ENCODE measurements around the gene TREML2.
"Not testable (repeated sequence)": the region's sequence is repeated elsewhere in the genome, so short reads cannot be mapped to it uniquely, and the experiment has no call there.

The TREML2 gene

DNA sequence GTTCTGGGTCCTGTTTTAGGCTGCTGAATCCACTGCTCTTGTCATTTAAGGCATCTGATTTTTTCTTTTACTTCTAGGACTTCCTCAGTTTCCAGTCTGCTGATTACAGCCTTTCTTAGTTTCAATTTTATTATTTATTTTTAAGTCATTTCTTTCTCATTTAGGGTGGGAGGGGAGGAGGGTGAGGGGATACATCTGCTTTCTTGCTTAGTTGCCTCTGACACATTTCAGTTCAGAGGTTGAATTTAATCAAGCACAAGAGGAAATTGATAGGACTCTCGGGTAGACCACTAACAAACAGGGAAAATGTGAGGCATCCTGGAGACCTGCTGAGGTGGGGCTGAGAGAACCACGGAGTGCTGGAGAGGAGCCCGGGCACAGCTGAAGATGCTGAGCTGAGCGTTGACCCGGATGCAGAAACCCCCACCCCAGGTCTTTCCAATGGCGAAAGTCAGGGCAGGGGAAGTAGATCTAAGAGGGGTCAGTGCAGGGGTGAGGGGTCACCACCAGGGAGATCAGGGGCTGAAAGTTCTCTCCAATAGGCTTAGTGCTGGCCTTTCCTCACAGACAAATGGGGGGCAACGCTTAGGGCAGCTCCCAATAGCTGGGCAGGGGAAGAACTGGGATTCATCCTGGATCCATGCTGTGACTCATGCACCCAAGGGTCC lies 7.6 kb upstream of the TREML2 start:
- no peak for DNase-seq (ENCODE audit: low read depth)

DNA sequence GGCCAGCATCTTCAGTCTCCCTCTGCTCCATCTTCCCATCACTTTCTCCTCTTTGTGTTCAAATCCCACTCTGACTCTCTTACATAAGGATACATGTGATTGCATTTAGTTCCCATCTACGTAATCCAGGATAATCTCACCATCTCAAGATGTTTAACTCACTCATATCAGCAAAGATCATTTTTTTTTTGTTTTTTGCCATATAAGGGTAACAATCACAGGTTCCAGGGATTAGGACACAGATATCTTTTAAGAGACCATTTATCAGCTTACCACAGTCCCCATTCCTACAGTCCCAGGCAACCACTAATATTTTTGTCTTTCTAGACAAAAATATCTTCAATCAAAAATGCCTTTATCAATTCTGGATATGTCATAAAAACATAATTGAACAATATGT lies 3.2 kb upstream of the TREML2 start:
- no peak for DNase-seq (ENCODE audit: low read depth)

DNA sequence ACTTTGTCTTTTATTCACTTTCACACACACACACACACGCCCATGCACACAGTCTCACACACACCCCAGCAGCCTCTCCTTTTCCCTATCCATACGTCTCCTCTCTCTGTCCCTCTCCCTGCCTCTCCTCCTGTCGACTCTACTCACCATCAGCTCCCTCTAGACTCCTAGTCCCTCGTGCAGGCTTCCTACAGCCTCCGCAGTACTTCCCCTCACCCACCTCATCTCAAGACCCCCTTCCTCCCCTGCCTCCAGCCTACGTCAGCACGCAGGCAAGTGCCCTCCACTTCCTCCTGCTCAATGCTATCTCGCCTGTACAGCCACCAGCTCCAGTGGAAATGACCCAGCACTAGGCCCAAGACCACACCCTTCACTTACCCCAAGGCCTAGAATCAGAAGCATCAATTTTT lies 820 bp upstream of the TREML2 start:
- no peak for DNase-seq (ENCODE audit: low read depth)

DNA sequence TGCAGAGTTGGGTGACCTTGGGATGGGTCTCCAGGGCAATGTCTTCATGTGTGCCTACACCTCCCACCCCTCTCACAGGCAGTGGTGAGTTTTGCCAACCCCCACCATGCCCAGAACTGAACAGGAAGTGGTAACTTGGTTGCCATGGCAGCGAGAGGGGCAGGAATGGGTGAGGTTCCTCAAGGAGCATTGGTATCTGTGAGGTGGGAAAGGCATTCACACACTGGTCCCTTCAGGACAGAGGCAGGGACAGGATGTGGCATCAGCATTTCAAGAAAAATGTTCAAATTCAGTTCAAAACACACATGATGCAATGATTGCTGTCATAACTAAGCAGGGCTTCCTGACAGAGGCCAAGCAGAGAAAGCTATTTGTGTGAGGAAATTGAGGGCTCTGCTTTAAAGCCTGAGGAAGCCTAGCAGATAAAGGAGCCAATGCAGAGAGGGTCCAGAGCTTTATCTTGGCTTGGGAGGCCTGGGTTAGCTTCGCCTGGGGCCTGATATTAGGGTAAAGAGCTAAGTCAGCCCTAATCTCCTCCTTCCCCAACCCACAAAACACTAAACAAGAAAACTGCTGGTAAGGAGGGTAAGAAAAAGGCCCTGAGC lies 551 bp downstream of the TREML2 start:
- DNase-seq (ENCODE audit: low read depth) = no peak

DNA sequence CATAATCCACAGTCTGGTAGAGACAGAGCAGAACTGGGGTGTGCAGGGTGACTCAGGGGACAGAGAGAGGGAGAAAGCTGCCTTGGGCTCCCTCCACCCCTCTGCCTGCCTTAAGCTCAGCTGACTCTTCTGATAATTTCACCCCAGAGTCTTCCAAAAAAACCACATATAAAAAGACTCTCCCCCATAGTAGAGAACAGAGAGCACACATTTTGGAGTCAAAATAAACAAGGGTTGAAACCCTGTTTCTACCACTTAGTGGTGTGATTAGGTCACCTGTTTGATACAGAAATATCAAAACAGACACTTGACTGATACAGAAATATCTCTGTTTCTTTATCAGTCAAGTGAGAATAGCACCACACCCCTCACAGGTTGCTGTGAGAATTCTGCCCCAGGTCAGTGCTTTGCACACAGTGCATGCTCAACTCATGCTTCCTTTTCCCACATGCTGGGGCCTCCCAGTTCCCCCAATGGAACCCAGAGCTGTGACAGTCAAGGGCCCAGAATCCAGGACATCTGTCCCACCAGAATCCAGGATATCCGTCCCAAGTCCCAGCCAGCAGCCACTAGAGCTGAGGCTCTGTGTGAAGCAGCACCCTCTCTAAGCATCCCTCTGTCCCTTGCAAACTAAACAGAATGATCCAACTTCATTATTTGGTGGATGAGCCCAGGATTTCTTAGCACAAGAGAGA lies 1.2 kb downstream of the TREML2 start:
- no peak for DNase-seq (ENCODE audit: low read depth)

DNA sequence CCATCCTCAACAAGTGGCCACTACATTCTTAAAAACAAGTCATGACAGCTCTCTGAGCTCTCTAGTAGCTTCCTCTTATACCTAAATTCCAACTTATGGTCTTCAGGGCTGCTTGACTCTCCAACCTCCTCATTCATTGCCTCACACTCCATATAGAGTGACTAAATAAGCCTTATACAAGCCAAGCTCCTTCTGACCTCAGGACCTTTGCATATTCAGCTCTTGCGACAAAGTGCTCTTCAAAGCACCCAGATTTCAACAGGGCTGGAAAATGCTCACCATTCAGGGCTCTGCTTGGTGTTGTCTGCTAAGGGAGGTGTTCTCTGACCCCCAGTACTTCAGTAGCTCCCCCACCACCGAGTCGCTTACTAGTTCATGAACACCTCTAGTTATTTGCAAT lies 3.7 kb downstream of the TREML2 start:
- no peak for DNase-seq (ENCODE audit: low read depth)

DNA sequence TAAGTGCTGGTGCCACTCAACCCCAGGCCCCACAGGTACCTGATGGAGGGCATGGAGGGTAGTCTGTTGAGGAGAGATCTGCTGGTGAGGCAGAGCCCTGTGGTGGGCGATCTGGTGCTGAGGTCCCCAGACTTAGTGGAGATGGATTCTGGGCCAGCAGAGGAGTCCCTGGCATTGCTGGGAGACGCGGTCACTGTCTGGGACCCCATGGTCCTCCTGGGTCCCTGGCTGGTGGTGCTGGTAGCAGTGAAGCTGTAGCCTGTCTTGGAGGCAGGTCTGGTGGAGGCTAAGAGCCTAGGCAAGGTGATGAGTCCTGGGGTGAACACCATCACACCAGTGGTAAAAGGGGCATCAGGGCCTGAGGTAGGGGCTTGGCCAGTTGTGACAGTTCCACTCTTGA lies 6.6 kb downstream of the TREML2 start:
- no peak for DNase-seq (ENCODE audit: low read depth)

DNA sequence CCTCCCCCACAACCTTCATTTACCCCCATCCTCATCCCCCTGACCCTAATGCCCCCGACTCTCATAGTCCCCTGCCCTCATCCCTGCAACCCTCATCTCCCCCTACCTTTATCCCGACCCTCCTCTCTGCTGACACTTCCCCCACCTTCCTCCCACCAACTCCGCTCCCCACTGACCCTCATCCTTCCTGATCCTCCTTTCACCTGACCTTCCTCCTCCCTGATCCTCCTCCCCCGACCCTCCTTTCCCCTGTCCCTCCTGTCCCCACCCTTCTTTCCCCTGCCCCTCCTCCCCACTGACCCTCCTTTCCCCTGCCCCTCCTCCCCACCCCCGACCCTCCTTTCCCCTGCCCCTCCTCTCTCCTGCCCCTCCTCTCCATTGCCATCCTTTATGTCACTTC lies 7.1 kb downstream of the TREML2 start:
- no peak for DNase-seq (ENCODE audit: low read depth)

DNA sequence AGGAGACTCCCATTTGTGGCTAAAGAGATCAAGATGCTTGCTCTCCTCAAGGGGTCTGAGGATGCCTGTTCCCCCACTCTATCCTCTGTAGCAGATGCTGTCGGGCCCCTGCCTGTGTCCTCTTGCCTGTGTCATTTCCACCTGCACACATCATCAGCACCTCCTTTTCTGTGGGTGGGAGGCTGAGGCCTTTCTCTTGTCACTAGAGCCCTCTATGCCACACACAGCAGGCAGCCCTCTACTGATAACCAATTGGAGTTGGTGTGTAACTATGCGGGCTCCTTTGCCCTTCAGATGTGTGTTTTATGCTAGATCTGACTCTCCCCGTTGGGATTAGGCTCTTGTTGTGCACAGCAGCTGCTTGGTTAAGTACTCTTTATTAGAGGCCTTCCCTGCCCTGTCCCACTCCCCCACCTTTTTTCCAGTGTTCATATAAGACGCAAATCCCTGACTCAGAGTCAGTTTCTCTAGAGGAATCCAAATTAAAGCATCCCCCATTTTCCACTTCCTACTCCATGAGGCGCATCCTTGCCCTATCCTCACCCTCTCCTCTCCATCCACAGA lies 7.7 kb downstream of the TREML2 start:
- no peak for DNase-seq (ENCODE audit: low read depth)

DNA sequence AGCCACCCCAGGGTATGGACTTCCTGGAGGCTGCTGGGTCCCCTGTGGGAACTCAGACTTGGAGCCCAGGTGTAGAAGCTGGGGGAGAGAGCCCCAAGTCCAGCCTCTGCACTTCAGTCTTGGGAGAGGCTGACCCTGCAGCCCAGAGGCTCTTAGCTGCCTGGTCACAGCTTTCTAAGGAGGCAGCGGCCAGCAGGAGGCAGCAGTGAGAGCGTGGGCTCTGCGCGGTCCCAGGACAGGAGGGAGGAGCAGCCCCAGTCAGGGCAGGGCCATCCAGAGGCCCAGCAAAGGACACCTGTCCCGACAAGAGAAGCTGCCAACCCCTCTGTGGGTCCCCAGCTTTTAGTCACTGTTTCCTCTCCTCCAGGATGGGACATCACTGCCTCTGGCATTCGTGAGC lies 9.4 kb downstream of the TREML2 start:
- DNase-seq (ENCODE audit: low read depth) = no peak

DNA sequence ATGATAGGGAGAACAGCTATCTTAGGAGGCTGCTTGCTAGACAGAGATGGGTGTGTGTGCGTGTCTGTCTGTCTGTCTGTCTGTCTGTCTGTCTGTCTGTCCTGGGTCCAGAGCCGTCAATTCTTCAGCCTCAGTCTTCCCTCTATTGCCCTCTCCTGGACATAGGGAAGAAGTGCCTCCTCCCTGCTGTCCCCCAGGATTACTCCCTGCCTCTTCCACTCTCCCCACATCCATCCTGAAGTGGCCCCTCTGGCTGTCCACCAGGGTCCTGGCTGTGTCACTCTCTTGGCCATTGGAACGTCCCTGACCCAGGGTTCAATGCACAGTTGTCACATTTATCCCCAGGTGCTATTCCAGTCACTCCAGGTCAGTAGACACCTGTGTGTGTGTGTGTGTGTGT lies 10.2 kb downstream of the TREML2 start:
- no peak for DNase-seq (ENCODE audit: low read depth)

DNA sequence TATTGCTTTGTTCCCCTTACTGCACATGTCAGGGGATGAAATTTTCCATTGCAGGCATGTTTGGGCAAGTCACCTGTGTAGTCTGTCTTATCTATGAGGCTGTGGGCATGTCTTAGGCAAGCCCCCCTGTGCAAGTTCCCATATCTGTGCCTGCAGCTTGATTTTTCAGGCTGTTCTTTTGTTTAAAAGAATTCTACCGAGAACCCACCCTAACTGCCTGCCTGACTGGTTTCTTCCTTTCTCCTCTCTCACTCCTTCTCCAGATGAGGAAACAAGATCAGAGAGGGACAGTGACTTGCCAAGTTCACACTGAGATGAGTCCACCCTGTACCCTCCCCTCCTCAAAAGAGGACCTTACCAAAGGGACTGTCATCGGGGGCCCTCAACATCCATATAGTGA lies 11.0 kb downstream of the TREML2 start:
- no peak for DNase-seq (ENCODE audit: low read depth)

DNA sequence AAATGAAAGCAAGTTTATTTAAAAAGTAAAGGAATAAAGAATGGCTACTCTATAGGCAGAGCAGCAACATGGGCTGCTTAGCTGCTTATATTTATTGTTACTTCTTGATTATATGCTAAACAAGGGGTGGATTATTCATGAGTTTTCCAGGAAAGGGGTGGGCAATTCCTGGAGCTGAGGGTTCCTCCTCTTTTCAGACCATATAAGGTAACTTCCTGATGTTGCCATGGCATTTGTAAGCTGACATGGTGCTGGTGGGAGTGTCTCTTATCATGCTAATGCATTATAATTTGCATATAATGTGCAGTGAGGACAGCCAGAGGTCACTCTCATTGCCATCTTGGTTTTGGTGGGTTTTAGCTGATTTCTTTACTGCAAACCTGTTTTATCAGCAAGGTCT lies 11.9 kb downstream of the TREML2 start:
- DNase-seq (ENCODE audit: low read depth) = not testable (repeated sequence)

DNA sequence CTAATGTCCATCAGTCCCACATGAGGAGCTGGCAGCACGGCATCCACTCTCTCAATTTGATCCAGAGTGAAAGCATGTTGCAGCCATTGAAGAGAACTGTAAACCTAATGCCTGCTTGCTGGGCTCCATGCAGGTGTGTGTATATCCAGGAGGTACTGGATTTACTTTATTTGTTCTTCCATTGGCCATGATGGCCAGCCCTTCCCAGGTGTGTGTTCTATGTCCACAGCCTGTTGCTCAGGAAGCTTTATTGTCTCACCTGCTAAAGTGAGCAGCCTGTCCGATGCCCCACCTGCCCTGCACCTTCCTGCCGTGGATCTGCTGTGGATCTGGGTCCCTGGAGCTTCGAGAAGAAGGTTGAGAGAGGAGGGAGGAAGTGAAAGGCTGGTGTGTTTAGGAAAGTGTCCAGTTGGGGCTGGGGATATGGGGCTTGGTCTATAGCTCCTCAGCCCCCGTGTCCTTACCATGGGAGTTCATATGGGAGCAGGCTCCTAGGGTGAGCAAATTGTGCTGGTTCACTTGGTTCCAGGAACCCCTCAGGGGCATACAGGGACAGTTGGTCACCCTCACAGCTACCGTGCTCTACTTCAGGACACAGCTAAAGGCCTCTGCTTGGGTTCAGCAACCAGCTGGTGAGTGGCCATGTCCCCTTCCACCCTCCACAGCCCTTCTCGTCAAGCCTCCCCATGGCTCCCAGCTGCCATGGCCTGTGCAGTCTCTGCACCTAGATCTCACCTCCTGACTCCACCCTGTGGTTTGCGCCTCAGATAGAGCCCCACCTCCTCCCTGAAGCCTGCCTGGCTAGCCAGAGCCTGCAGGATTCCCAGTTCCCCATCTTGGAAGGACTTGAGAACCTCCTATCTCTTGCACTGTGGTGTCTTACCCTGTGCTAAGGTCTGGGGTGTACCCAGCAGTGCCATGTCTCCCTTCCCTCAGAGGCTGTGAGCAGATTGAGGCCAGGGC lies 12.7 kb downstream of the TREML2 start:
- DNase-seq (ENCODE audit: low read depth) = no peak

DNA sequence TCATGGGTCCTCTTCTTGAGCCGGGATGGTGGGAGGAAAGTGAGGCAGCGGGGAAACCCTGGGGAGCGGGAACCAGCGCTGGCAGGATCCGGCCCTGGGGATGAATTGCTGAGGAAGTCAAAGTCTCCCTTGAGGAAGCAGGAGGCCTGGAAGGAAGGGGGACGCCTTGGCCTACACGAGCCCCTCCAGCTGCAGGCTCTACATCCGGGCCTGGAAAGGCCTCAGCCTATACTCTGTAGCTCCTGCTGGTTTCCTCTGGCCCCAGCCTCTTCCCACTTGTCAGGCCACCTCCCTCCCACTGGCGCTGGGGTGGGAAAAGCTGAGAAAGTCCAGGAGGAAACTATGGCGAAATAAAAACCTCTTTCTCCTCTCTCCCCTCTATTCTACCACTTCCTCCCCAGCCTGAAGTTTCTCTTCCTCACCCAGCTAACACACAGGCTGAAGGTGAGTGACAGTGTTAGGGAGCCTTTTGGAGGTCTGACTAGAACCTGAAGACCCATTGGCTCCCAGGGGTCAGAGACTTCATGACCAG lies 14.9 kb downstream of the TREML2 start:
- DNase-seq (ENCODE audit: low read depth) = no peak

DNA sequence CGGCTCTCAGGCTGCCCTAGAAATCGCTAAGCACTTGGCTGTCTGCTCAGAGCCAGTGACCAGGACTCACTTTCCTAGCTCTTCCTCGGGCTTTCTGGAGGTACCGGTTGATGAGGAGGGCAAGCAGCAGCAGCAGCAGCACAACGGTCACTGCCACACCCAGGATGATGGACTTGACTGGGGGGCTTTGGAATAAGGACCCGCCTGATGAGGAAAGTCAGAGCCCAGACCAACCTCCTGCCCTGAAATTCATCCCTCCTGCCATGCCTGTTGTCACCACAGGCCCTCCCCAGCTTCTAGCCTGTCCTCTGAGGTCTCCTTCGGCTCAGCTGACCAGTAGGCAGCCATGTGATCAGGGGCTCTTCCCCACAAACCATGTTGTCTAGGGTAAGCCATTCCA lies 16.2 kb downstream of the TREML2 start:
- DNase-seq (ENCODE audit: low read depth) = no peak

DNA sequence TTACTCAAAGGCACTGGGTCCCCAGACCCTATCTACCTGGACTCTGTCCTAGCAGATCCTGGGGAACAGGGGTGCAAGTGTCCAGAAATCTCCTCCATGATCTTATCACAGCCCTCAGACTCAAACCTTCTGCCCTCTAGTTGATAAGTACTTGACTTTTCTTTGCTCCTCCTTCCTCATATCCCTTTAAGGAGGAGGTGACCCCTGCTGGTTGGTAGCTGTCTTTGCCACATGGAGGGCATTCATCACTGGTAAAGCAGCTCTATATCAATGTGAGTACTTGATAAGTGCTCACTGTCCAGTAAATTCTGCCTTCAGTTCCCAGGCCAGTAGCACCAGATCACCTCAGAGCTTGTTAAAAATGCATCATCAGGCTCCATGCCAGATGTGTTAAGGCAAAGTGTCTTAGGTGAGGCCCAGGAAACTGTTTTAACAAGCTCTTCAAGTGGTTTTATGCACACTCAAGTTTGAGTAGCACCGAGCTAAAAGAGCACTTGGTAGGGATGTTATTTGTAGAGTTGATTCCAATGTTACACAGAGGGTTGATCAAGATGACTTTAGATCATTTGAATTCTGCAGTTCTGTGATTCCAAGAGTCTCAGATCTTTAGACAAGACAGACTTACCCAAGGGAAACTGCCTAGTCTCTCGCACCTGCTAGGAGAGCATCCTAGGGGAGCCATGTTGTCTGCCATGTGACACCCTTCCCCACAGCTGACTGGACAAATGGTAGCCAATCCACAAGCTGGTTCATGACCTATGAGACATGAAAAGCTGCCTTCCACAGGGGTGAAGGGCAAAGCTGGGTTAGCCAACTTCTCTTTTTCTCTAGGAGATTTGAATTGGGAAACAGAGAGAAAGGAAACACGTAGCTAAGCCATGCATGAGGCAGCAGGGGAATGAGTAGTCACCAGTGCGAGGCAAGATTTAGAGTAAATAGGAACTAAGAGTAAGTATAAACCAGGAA lies 18.6 kb downstream of the TREML2 start:
- peak; percentile 17 for DNase-seq (ENCODE audit: low read depth)

DNA sequence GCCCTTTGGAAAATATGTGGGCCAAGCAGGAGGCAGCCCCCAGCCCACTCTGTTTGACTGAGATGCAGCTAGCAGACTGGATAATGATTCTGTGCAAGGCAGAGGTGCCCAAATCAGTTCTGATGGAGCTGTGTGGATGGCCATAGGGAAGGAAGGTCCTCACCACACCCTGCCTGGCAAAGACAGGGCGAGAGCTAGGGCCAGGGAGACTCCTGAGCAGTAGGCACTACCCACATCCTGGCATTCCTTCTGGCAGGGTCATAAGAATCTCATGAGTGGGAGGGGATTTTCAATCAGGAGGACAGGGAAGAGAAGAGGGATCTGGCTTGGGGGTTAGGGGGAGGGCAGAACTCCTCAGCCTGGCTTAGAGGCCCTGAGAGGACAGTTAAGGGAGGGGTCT lies 19.4 kb downstream of the TREML2 start:
- no peak for DNase-seq (ENCODE audit: low read depth)

DNA sequence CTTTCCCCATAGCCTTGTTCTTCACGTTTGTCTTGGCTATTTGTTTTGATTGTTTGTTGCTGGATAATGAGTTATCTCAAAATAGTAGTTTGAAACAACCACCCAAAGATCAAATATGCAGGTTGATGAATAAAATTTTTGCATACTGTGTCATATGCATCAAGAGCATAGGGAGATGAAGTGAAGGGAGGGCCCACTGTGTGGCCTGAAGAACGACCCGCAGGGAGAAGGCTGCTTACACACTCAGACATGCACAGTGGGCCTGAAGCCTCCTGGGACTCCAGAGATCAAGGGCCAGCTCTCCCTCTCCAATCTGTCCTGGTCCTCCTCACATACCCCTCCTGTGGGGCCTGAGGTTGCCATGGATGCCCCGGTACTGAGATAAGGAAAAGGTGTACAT lies 21.8 kb downstream of the TREML2 start:
- no peak for DNase-seq (ENCODE audit: low read depth)

DNA sequence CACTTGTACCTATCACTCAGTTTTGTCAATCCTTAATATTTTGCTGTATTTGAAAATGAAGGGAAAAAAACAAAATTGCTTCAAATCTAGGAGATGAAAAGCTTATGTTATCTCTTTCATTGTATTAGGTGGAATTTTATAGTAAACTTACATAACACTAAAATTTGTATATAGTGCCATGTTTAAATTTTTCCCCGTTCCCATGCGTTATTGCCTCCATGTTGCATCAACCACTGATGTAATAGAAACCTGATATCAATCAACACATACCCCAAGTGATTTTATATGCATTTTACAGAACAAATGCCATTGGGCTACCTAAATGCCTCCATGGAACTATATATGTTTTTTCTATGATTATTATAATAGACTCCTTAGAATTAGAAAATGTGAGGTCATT lies 23.3 kb downstream of the TREML2 start:
- DNase-seq (ENCODE audit: low read depth) = no peak

DNA sequence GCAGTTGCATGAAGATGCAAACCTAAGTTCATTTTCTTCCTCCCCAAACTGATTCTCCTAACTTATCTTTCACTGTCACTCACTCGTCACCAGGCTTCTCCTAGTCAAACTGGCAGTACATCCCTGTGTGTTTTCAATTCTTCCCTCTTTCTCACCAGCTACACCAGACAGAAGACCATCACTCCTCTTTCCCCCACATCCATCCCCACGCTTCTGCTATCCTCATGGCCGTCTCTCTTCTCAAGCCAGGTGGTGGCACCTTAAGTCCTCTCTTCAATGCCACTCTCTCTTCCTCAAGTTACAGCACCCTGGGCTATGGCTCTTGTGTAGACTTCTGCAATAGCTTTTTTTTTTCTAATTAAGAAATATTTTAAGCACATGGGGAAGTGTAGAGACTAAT lies 23.7 kb downstream of the TREML2 start:
- no peak for DNase-seq (ENCODE audit: low read depth)
